SU-DHL-6 (cell line): ENCODE data around the gene DOCK10.

Experiments used
- H2AFZ ChIP-seq: fragments of 200-600 bp; sonication (generic); 2 replicates; pipeline ENCODE4 v1.6.1; 2014; ENCODE audit warnings: low read depth, mild to moderate bottlenecking, moderate library complexity, mixed read lengths, antibody characterized with exemption, low read length; ENCODE audit not compliant: severe bottlenecking
- H3F3A ChIP-seq: fragments of 200-600 bp; shearing (Covaris generic); 2 replicates; pipeline ENCODE4 v1.6.0; 2016; ENCODE audit warnings: antibody characterized with exemption, mild to moderate bottlenecking; ENCODE audit not compliant: insufficient read depth
- H3K27ac ChIP-seq: fragments of 200-600 bp; sonication (generic); 2 replicates; pipeline ENCODE4 v1.5.1; 2016; ENCODE audit warnings: low read depth, mild to moderate bottlenecking, low read length, moderate library complexity, mixed read lengths
- H3K27me3 ChIP-seq: fragments of 200-600 bp; sonication (generic), shearing (Covaris generic); 2 replicates; pipeline ENCODE4 v1.6.0; 2014; ENCODE audit warnings: mild to moderate bottlenecking, low read length
- H3K36me3 ChIP-seq: fragments of 200-600 bp; sonication (generic); 2 replicates; pipeline ENCODE4 v1.6.1; 2014; ENCODE audit warnings: mild to moderate bottlenecking, low read length, mixed read lengths
- H3K4me2 ChIP-seq: fragments of 300-600, 200-600 bp; shearing (Covaris generic), sonication (generic); 2 replicates; pipeline ENCODE4 v1.6.0; 2014; ENCODE audit warnings: low read length, low read depth, mild to moderate bottlenecking; ENCODE audit not compliant: poor library complexity, severe bottlenecking
- H3K4me3 ChIP-seq: fragments of 200-600 bp; sonication (generic); 2 replicates; pipeline ENCODE4 v1.5.1; 2014; ENCODE audit warnings: antibody characterized with exemption, low read length, mild to moderate bottlenecking, mixed read lengths; ENCODE audit not compliant: insufficient read depth, poor library complexity, severe bottlenecking
- H3K79me2 ChIP-seq: fragments of 200-600 bp; sonication (generic); 2 replicates; pipeline ENCODE4 v1.6.1; 2014; ENCODE audit warnings: mild to moderate bottlenecking, low read length, moderate library complexity; ENCODE audit not compliant: insufficient read depth
- H3K9ac ChIP-seq: fragments of 200-600 bp; sonication (generic); 2 replicates; pipeline ENCODE4 v1.7.0; 2014; ENCODE audit warnings: mild to moderate bottlenecking, low read length
- H3K9me2 ChIP-seq: fragments of 200-600 bp; sonication (generic); replicated peaks from 2 replicates; pipeline ENCODE4 v1.6.1; 2014; ENCODE audit warnings: low read length; ENCODE audit not compliant: insufficient read depth
- H3K9me3 ChIP-seq: fragments of 200-600 bp; sonication (generic); 2 replicates; pipeline ENCODE4 v1.6.1; 2014; ENCODE audit warnings: low read length, mixed read lengths; ENCODE audit not compliant: insufficient read depth
- H4K20me1 ChIP-seq: fragments of 200-600 bp; sonication (generic); 2 replicates; pipeline ENCODE4 v1.6.1; 2014; ENCODE audit warnings: low read depth, mild to moderate bottlenecking, antibody characterized with exemption, low read length, moderate library complexity, mixed read lengths
- EZH2phosphoT487 ChIP-seq: fragments of 200-600 bp; sonication (generic), shearing (Covaris generic); conservative IDR thresholded peaks from 2 replicates; pipeline ENCODE4 v1.6.1; 2018; ENCODE audit warnings: mild to moderate bottlenecking, antibody characterized with exemption, low read length, moderate library complexity, mixed read lengths
- TF ChIP-seq, protein P1 (sequence below): fragments of 200-600 bp; sonication (generic); IDR thresholded peaks from one replicate; pipeline ENCODE4 v1.5.1; 2017; ENCODE audit warnings: antibody characterized with exemption, mild to moderate bottlenecking, low read length, moderate library complexity; ENCODE audit not compliant: insufficient read depth, poor library complexity, severe bottlenecking

The DOCK10 gene

GRCh38 chr2:224753743-224754540 is 288.3 kb downstream of the DOCK10 start:
- H3K27ac ChIP-seq = no peak overlapping the region

DNA sequence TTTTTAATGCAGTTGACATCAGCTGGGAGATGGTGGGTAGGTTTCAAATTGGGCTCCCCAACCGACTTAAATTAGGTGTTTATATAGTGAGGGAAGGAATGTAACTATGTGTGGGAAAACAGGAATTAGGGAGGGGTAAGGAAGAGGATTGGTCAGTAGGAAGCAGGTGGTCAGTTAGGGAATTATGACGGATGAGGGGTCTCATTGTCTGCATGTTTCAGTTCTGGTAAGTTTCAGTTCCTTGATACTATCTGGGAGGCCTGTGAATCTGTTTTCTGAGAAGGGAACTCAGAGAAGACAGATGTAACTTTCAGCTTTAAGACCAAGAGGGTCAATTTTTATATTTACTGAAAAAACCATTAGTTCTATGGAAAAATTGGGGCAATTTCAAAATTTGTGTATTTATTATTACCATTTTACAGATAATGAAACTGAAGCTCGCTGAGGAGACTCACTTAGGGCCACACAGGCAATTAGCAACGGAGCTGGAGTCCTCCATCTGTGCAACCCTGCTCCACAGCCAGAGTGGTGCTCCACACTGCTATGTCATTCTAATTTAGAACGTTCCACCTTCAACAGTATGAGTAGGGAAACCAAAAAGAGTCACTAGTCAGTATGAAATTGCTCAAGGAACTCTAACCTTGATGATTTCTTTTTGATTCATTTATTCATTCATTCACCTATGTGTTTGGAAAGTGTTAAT is 290.1 kb downstream of the DOCK10 start:
- Histone ChIP-seq H3K4me3 (no peak overlapping the region), H2AFZ (no peak overlapping the region), H3K27ac (peak overlapping the region; percentile 17)

More at GRCh38 chr2:224753743-224754540, 288.3 kb downstream of the DOCK10 start:
- TF ChIP-seq, protein P1, sequence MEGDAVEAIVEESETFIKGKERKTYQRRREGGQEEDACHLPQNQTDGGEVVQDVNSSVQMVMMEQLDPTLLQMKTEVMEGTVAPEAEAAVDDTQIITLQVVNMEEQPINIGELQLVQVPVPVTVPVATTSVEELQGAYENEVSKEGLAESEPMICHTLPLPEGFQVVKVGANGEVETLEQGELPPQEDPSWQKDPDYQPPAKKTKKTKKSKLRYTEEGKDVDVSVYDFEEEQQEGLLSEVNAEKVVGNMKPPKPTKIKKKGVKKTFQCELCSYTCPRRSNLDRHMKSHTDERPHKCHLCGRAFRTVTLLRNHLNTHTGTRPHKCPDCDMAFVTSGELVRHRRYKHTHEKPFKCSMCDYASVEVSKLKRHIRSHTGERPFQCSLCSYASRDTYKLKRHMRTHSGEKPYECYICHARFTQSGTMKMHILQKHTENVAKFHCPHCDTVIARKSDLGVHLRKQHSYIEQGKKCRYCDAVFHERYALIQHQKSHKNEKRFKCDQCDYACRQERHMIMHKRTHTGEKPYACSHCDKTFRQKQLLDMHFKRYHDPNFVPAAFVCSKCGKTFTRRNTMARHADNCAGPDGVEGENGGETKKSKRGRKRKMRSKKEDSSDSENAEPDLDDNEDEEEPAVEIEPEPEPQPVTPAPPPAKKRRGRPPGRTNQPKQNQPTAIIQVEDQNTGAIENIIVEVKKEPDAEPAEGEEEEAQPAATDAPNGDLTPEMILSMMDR = no peak
- no peak for TF ChIP-seq EZH2phosphoT487
- Histone ChIP-seq H3F3A (no peaks in the 10 kb centered on the region), H3K36me3 (no peaks in the 10 kb centered on the region), H3K27me3 (no peaks in the 10 kb centered on the region), H3K4me3 (no peak overlapping the region), H2AFZ (no peak overlapping the region), H3K9me3 (peaks cover 14% of the 10 kb centered on the region; the same call in 1 of the 2 replicates), H3K4me2 (no peak overlapping the region), H3K9ac (no peak overlapping the region), H3K79me2 (no peaks in the 10 kb centered on the region), H4K20me1 (no peaks in the 10 kb centered on the region), H3K9me2 (no peaks in the 10 kb centered on the region)

GRCh38 chr2:224749136-224749535 is 293.1 kb downstream of the DOCK10 start:
- Histone ChIP-seq H3K36me3 (no peaks in the 10 kb centered on the region), H3K4me2 (no peak overlapping the region), H3K9ac (no peak overlapping the region), H2AFZ (no peak overlapping the region), H3K9me3 (no peaks in the 10 kb centered on the region), H4K20me1 (no peaks in the 10 kb centered on the region), H3F3A (no peaks in the 10 kb centered on the region; the same call in 1 of the 2 replicates), H3K4me3 (no peak overlapping the region), H3K27ac (no peak overlapping the region), H3K27me3 (no peaks in the 10 kb centered on the region), H3K79me2 (no peaks in the 10 kb centered on the region), H3K9me2 (no peaks in the 10 kb centered on the region)
- TF ChIP-seq, protein P1 = no peak
- no peak for TF ChIP-seq EZH2phosphoT487

More for the DNA sequence above, 290.1 kb downstream of the DOCK10 start:
- Histone ChIP-seq H3K36me3 (no peaks in the 10 kb centered on the region), H4K20me1 (no peaks in the 10 kb centered on the region), H3K4me2 (peak overlapping the region; percentile 17), H3F3A (no peaks in the 10 kb centered on the region), H3K9ac (no peak overlapping the region), H3K9me3 (no peaks in the 10 kb centered on the region; the same call in 1 of the 2 replicates), H3K9me2 (no peaks in the 10 kb centered on the region), H3K27me3 (no peaks in the 10 kb centered on the region), H3K79me2 (no peaks in the 10 kb centered on the region)
- TF ChIP-seq, protein P1 = no peak
- TF ChIP-seq EZH2phosphoT487 = no peak
